Right lobe of liver (tissue), 6 donors: Measurements from ENCODE around the gene ALDH1B1. TPM values are rescaled to one million over a fixed set of nuclear protein-coding genes. Genes with fewer than 3 reads are reported as not detected.

Experiments
- ATAC-seq, 4 donors: fragments of 200-7000 bp; cut with Tn5 transposase; one replicate each; pipeline ENCODE4 v1.9.1; 2020; ENCODE audit warnings: mild to moderate bottlenecking in 4 of 4, moderate library complexity in 4 of 4
- DNase-seq, 3 donors: peaks; one replicate each; pipeline ENCODE4 v3.0.0-alpha.2; 2020
- H3K27ac ChIP-seq, 3 donors: fragments of 200-600 bp; one replicate each; pipeline ENCODE4 v1.8.0; 2022
- H3K27me3 ChIP-seq, 2 donors: fragments of 200-600 bp; one replicate each; pipeline ENCODE4 v1.8.0; 2022
- H3K36me3 ChIP-seq, 4 donors: fragments of 200-600 bp; sonication (generic) in 1 of 4; one replicate each; pipeline versions ENCODE4 v1.5.1 to v1.8.0; 2017 to 2022; ENCODE audit warnings: control low read depth in 1 of 4
- H3K4me1 ChIP-seq, 4 donors: fragments of 200-600 bp; sonication (generic) in 1 of 4; one replicate each; pipeline versions ENCODE4 v1.5.1 to v1.8.0; 2017 to 2022; ENCODE audit warnings: control low read depth in 1 of 4
- H3K4me3 ChIP-seq, 3 donors: fragments of 200-600 bp; one replicate each; pipeline ENCODE4 v1.8.0; 2022
- H3K9me3 ChIP-seq, 4 donors: fragments of 200-600 bp; sonication (generic) in 1 of 4; one replicate each; pipeline versions ENCODE4 v1.5.1 to v1.8.0; 2017 to 2022; ENCODE audit warnings: control low read depth in 1 of 4
- POLR2A ChIP-seq: fragments of 450-650 bp; IDR thresholded peaks from one replicate; pipeline ENCODE4 v1.6.1; 2017; ENCODE audit warnings: antibody characterized with exemption, mild to moderate bottlenecking
- WGBS: methylation state at CpG from one replicate; pipeline ENCODE4 v1.1.6; 2018; ENCODE audit warnings: low coverage, low lambda C conversion rate; ENCODE audit not compliant: insufficient coverage; ENCODE audit errors: missing lambda C conversion rate; 5-methylcytosine and 5-hydroxymethylcytosine counted together
- intact Hi-C, 2 donors: fragments of 100-400 bp; cut with DNase I; formaldehyde crosslinking; loops; one replicate each; pipeline versions ENCODE4 v1.11.2 to v1.14.1; 2022
- total RNA-seq, 6 experiments: library from RNA; depleted of rRNA in 2 of 6; stranded (reverse); fragments of >200 nt in 2 of 6; fragmentation: NEBNext Ultra II Directional in 3 of 6; extraction: Animal tissue kit (Norgen Biotek cat#: 25700) in 3 of 6; gene quantifications; one replicate each; pipeline versions ENCODE4 v1.1.0 to v1.2.4, GENCODE V29; 2016 to 2023
- TF ChIP-seq, protein P1 (sequence below), 4 donors: fragments of 200-600 bp in 3 of 4; fragments of 450-650 bp in 1 of 4; IDR thresholded peaks; one replicate each; pipeline versions ENCODE4 v1.5.1 to v1.8.0; 2016 to 2022; ENCODE audit warnings: antibody characterized with exemption in 4 of 4, mild to moderate bottlenecking in 2 of 4
- donor health status: DM: no; HTN: yes; CAD: no.
- donor health status: DM: no; HTN: no; CAD: no.
- donor health status: DM: no; HTN: no; CAD: no.
- donor health status: DM: no; HTN: yes; CAD: no.
- donor health status: DM: no; HTN: yes; CAD: no.

The ALDH1B1 gene
- total RNA-seq, 6 experiments from 2014 or later = 61.6 to 179 (median 81.8) TPM

DNA sequence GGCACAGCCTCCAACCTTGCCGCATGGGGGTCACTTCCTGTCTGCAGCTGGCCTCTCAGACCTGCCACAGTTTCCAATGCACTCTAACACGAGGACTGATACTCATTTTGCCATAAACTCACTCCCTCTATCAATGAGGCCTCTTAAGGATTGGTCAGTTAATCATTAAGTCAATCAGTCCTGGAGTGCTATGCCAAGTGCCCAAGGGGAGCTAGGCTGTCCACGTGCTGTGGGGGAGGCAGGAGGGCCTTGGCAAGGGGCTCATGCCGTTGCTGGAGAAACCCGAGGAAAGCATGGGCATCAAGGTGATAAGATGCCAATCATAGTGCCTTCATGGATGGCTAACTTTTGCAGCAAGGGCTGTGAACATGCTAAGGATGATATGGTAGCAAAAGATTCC is 1.7 kb upstream of the ALDH1B1 start:
- Histone ChIP-seq H3K36me3 (peaks cover 0 to 2% (median under 1%) of the 10 kb centered on the region in 4 donors), H3K9me3 (no peaks in the 10 kb centered on the region), H3K27ac (peak overlapping the region in 2 of 3 donors; percentile 79 to 86), H3K27me3 (no peaks in the 10 kb centered on the region), H3K4me1 (peaks cover 0 to 73% (median 44%) of the 10 kb centered on the region in 4 donors), H3K4me3 (no peak overlapping the region)
- DNase-seq = peak in 2 of 3 donors; percentile 63 to 64
- 6% methylated on average over 2 of the region's 5 CpGs for WGBS
- intact Hi-C loops = no loop called here
- TF ChIP-seq POLR2A = no peak
- TF ChIP-seq, protein P1, sequence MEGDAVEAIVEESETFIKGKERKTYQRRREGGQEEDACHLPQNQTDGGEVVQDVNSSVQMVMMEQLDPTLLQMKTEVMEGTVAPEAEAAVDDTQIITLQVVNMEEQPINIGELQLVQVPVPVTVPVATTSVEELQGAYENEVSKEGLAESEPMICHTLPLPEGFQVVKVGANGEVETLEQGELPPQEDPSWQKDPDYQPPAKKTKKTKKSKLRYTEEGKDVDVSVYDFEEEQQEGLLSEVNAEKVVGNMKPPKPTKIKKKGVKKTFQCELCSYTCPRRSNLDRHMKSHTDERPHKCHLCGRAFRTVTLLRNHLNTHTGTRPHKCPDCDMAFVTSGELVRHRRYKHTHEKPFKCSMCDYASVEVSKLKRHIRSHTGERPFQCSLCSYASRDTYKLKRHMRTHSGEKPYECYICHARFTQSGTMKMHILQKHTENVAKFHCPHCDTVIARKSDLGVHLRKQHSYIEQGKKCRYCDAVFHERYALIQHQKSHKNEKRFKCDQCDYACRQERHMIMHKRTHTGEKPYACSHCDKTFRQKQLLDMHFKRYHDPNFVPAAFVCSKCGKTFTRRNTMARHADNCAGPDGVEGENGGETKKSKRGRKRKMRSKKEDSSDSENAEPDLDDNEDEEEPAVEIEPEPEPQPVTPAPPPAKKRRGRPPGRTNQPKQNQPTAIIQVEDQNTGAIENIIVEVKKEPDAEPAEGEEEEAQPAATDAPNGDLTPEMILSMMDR (IDR thresholded peaks at IDR 0.05) = no peak
- ATAC-seq = peak in 1 of 4 donors; percentile 27

DNA sequence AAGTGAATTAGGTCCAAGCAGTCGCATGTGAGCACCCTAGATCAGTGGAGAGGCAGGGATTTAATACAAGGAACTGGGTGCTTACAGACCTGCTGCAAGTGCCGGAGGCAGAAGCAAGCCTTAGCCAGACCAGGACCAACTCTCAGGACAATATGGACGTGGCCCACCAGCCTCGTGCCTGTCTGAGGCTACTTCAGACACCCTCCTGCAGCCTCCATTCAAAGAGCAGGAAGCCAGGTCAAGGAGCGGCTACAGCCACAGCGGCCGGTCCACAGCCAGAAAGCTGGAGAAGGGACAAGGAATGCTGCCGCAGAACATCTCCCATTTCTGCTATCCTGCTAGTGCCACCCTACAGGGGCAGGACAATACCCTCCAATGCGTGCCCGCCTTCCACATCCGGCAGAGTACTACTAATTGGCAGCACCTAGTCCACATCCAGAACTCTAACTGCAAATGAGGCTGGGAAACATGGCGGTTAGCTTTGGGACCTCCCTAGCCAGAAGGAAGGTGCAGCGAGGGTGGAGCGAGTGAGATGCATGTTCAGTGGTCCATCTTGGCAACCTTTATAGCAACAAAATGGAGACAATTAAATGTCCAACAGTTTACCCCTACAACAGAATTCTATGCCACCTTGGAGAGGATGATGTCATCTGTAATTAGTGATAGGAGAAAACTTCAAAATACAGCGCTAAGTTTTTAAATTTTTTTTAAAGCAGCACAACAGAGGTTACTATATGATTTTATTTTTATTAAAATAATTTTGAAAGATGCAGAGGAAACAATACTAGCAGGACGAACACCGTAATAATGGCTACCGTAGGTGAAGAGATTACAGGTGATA is 1.0 kb upstream of the ALDH1B1 start:
- peaks cover 0 to 67% (median 41%) of the 10 kb centered on the region in 4 donors for H3K4me1 ChIP-seq

DNA sequence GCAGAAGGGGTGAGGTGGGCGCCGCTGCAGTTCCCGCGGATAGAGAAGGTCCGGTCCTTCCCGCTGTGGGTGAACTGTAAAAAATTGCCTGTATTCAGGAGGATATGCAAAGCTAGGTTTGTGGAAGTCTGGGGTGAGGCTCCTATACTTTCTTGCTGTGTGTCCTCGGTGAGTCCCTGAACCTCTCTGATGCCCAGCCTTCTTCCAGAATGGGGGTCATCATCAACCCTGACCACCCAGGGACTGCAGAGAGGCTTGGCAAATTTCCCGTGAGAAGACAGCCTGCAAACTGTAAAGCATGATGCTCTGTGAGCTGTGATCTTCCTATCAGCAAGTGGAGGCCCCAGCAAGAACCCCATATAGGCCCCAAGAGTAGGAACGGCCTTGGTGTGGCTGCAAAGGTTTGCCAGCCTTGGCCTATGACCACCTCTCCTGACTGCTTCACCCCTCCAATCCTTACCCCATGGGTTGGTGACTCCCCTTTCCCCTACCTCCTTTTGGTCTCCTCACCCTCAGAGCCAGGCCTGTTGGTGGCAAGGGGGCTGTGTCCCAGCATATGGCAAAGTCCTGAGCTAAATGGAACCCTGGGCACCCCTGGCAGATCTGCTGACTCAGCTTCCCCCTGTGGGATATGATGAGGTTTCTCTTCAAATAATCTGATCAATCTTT is 760 bp downstream of the ALDH1B1 start:
- TF ChIP-seq, protein P1 (IDR thresholded peaks at IDR 0.05) = no peak
- no peak for TF ChIP-seq POLR2A
- WGBS = 0% methylated on average over 7 of the region's 9 CpGs
- Histone ChIP-seq H3K4me3 (peak overlapping the region; percentile 76 to 93 (median 84)), H3K9me3 (no peaks in the 10 kb centered on the region), H3K36me3 (peaks cover 0 to 15% (median 8%) of the 10 kb centered on the region in 4 donors), H3K27me3 (no peaks in the 10 kb centered on the region), H3K27ac (peak overlapping the region; percentile 57 to 76 (median 57)), H3K4me1 (peaks cover 0 to 49% (median 29%) of the 10 kb centered on the region in 4 donors)
- intact Hi-C loops = no loop called here
- DNase-seq (peak in 1 of 3 donors; percentile 37), ATAC-seq (no peak)

More for the DNA sequence above, 1.0 kb upstream of the ALDH1B1 start:
- ATAC-seq = no peak
- H3K9me3 ChIP-seq = no peaks in the 10 kb centered on the region
- H3K27ac ChIP-seq = peak overlapping the region in 2 of 3 donors; percentile 79 to 86
- no peaks in the 10 kb centered on the region for H3K27me3 ChIP-seq
- peak overlapping the region in 1 of 3 donors; percentile 76 for H3K4me3 ChIP-seq
- no peak for TF ChIP-seq POLR2A
- TF ChIP-seq, protein P1 (IDR thresholded peaks at IDR 0.05) = no peak
- peak in 1 of 3 donors; percentile 42 for DNase-seq
- WGBS = 86% methylated on average over 7 of the region's 18 CpGs
- peaks cover 0 to 8% (median 5%) of the 10 kb centered on the region in 4 donors for H3K36me3 ChIP-seq
- intact Hi-C loops = no loop called here

DNA sequence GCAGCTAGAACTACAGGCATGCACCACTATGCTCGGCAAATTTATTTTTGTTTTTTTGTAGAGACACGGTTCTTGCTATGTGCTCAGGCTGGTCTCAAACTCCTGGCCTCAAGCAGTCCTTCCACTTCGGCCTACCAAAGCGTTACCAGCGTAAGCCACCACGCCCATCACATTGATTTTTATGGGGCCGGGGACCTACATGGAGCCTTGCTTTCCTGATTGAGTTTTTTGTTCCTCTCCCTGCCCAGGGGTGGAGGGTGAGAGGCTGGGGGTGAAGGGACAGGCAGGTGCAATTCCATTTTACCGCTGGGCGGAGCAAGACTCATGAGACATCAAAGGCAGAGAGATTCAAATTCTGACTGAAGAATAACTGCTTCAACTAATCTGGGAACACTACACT is 1.9 kb downstream of the ALDH1B1 start:
- Histone ChIP-seq H3K36me3 (peaks cover 0 to 15% (median 8%) of the 10 kb centered on the region in 4 donors), H3K4me1 (peaks cover 0 to 37% (median 20%) of the 10 kb centered on the region in 4 donors), H3K27ac (no peak overlapping the region), H3K9me3 (no peaks in the 10 kb centered on the region), H3K4me3 (peak overlapping the region in 1 of 3 donors; percentile 9), H3K27me3 (no peaks in the 10 kb centered on the region)
- ATAC-seq = no peak
- TF ChIP-seq, protein P1 (IDR thresholded peaks at IDR 0.05) = no peak
- TF ChIP-seq POLR2A = no peak
- intact Hi-C loops = no loop called here
- peak in 1 of 3 donors; percentile 35 for DNase-seq
- WGBS = 53% methylated on average over 8 of the region's 9 CpGs
